IMR-90 (cell line): Measurements from ENCODE around the gene NHLRC3. TPM values are rescaled to one million over a fixed set of nuclear protein-coding genes. Genes with fewer than 3 reads are reported as not detected.
A peak's percentile ranks its signal among the peaks of the same experiment; 100 is the strongest.

Experiments used
- ATAC-seq: fragments of 200-7000 bp; cut with Tn5 transposase; 2 replicates; pipeline ENCODE4 v1.9.1; 2020; ENCODE audit warnings: low read depth, mild to moderate bottlenecking, moderate library complexity
- BruUV-seq: library from RNA; stranded (reverse); fragments of 400-500 nt; replicated peaks from 2 replicates; lab custom pipeline; 2021; lab: Mats Ljungman, UMichigan
- CTCF ChIA-PET: fragments of 300-600 bp; formaldehyde crosslinking; extraction: SDS; loops from one replicate; lab custom pipeline; 2021; ENCODE audit warnings: antibody characterized with exemption; lab: Yijun Ruan, JAX
- POLR2A ChIA-PET: fragments of 300-600 bp; sonication (Branson Sonifier 250); formaldehyde crosslinking; loops from one replicate; lab custom pipeline; 2022; ENCODE audit warnings: antibody characterized with exemption; ENCODE audit not compliant: unreplicated experiment; lab: Charles Lee
- DNase-seq: peaks from one replicate; pipeline ENCODE4 v3.0.0; 2013
- H2AFZ ChIP-seq: replicated peaks from 2 replicates; pipeline ENCODE3; 2013; ENCODE audit warnings: low read length, mild to moderate bottlenecking; ENCODE audit not compliant: poor library complexity
- H2AK5ac ChIP-seq: 2 replicates; pipeline ENCODE4 v1.6.1; 2013; ENCODE audit warnings: low read depth, low read length, inconsistent platforms
- H2AK9ac ChIP-seq: replicated peaks from 2 replicates; pipeline ENCODE3; 2013; ENCODE audit warnings: mild to moderate bottlenecking, low read depth, low read length, moderate library complexity; ENCODE audit not compliant: poor library complexity
- H2BK120ac ChIP-seq: 2 replicates; pipeline ENCODE4 v1.6.1; 2013; ENCODE audit warnings: low read depth, low read length, inconsistent platforms
- H2BK15ac ChIP-seq: 3 replicates; pipeline ENCODE4 v1.6.1; 2013; ENCODE audit warnings: low read depth, low read length, inconsistent platforms
- H2BK20ac ChIP-seq: 2 replicates; pipeline ENCODE4 v1.6.1; 2013; ENCODE audit warnings: low read depth, mild to moderate bottlenecking, inconsistent platforms, low read length, moderate library complexity
- H2BK5ac ChIP-seq: 2 replicates; pipeline ENCODE4 v1.6.1; 2013; ENCODE audit warnings: mild to moderate bottlenecking, low read depth, low read length, inconsistent platforms; ENCODE audit not compliant: poor library complexity, severe bottlenecking
- H3K14ac ChIP-seq: replicated peaks from 2 replicates; pipeline ENCODE4 v1.6.1; 2013; ENCODE audit warnings: low read depth, low read length, inconsistent platforms
- H3K18ac ChIP-seq: 2 replicates; pipeline ENCODE4 v1.6.1; 2013; ENCODE audit warnings: low read depth, low read length, control low read depth
- H3K23ac ChIP-seq: 2 replicates; pipeline ENCODE4 v1.6.1; 2013; ENCODE audit warnings: low read depth, low read length, inconsistent platforms
- H3K27ac ChIP-seq: 2 replicates; pipeline ENCODE4 v1.5.1; 2013; ENCODE audit warnings: mild to moderate bottlenecking, control low read depth, low read length; ENCODE audit not compliant: insufficient read depth
- H3K27me3 ChIP-seq: 2 replicates; pipeline ENCODE4 v1.6.1; 2013; ENCODE audit warnings: low read length; ENCODE audit not compliant: control insufficient read depth, insufficient read depth
- H3K36me3 ChIP-seq: 2 replicates; pipeline ENCODE4 v1.6.1; 2013; ENCODE audit warnings: low read length, mixed read lengths; ENCODE audit not compliant: control insufficient read depth, insufficient read depth
- H3K4ac ChIP-seq: 2 replicates; pipeline ENCODE4 v1.6.1; 2013; ENCODE audit warnings: low read depth, low read length, inconsistent platforms
- H3K4me1 ChIP-seq: 2 replicates; pipeline ENCODE4 v1.6.1; 2013; ENCODE audit warnings: low read length, mixed read lengths; ENCODE audit not compliant: control insufficient read depth, insufficient read depth
- H3K4me2 ChIP-seq: 2 replicates; pipeline ENCODE4 v1.6.1; 2013; ENCODE audit warnings: low read depth, mild to moderate bottlenecking, control low read depth, low read length, moderate library complexity
- H3K4me3 ChIP-seq: 2 replicates; pipeline ENCODE4 v1.5.1; 2013; ENCODE audit warnings: low read depth, mild to moderate bottlenecking, control low read depth, low read length, moderate library complexity; ENCODE audit not compliant: insufficient read depth
- H3K56ac ChIP-seq: 2 replicates; pipeline ENCODE4 v1.6.1; 2013; ENCODE audit warnings: low read length, inconsistent platforms; ENCODE audit not compliant: insufficient read depth; ENCODE audit errors: extremely low read depth
- H3K79me1 ChIP-seq, 2 experiments: 2 replicates each; pipeline ENCODE4 v1.6.1; 2013; ENCODE audit warnings: low read length in 2 of 2, inconsistent platforms in 1 of 2, low read depth in 1 of 2
- H3K9ac ChIP-seq: 2 replicates; pipeline ENCODE4 v1.6.1; 2013; ENCODE audit warnings: low read depth, low read length, control low read depth
- H3K9me1 ChIP-seq: 2 replicates; pipeline ENCODE4 v1.6.1; 2013; ENCODE audit warnings: low read length, inconsistent platforms; ENCODE audit not compliant: insufficient read depth
- H3K9me3 ChIP-seq: 2 replicates; pipeline ENCODE4 v1.6.1; 2013; ENCODE audit warnings: low read length; ENCODE audit not compliant: control insufficient read depth, insufficient read depth
- H4K20me1 ChIP-seq: 2 replicates; pipeline ENCODE4 v1.6.1; 2013; ENCODE audit warnings: low read length, inconsistent platforms; ENCODE audit not compliant: insufficient read depth
- H4K5ac ChIP-seq: 2 replicates; pipeline ENCODE4 v1.6.1; 2013; ENCODE audit warnings: mild to moderate bottlenecking, low read depth, low read length, control low read depth
- H4K8ac ChIP-seq, 2 experiments: 2 replicates each; pipeline ENCODE4 v1.6.1; 2013; ENCODE audit warnings: low read depth in 2 of 2, low read length in 2 of 2, control low read depth in 1 of 2, inconsistent platforms in 1 of 2
- H4K91ac ChIP-seq: 2 replicates; pipeline ENCODE4 v1.6.1; 2013; ENCODE audit warnings: low read depth, low read length, inconsistent platforms; ENCODE audit not compliant: insufficient read depth
- CEBPB ChIP-seq: IDR thresholded peaks from 2 replicates; pipeline ENCODE4 v1.6.1; 2012; ENCODE audit warnings: low read depth, low read length, improper control_type of control experiment
- CHD1 ChIP-seq: IDR thresholded peaks from 2 replicates; pipeline ENCODE4 v1.6.1; 2012; ENCODE audit warnings: low read depth, low read length, improper control_type of control experiment
- CTCF ChIP-seq: conservative IDR thresholded peaks from 2 replicates; pipeline ENCODE4 v1.5.1; 2012; ENCODE audit warnings: mild to moderate bottlenecking, low read depth, low read length, improper control_type of control experiment
- ELK1 ChIP-seq: fragments of 150-350 bp; IDR thresholded peaks from 2 replicates; pipeline ENCODE4 v1.6.1; 2016; ENCODE audit warnings: low read depth, mild to moderate bottlenecking, low read length, moderate library complexity, borderline replicate concordance
- FOS ChIP-seq: fragments of 150-350 bp; IDR thresholded peaks from 2 replicates; pipeline ENCODE4 v1.6.1; 2016; ENCODE audit warnings: low read depth, low read length
- MAFK ChIP-seq: IDR thresholded peaks from 2 replicates; pipeline ENCODE4 v1.6.1; 2012; ENCODE audit warnings: low read depth, low read length, improper control_type of control experiment
- MAZ ChIP-seq: IDR thresholded peaks from 2 replicates; pipeline ENCODE4 v1.6.1; 2012; ENCODE audit warnings: low read depth, mild to moderate bottlenecking, low read length, improper control_type of control experiment, moderate library complexity, borderline replicate concordance
- MXI1 ChIP-seq: IDR thresholded peaks from 2 replicates; pipeline ENCODE4 v1.6.1; 2012; ENCODE audit warnings: low read depth, mild to moderate bottlenecking, low read length, moderate library complexity, borderline replicate concordance
- NFE2L2 ChIP-seq: fragments of 150-350 bp; IDR thresholded peaks from 2 replicates; pipeline ENCODE4 v1.6.1; 2016; ENCODE audit warnings: low read depth, mild to moderate bottlenecking, low read length
- POLR2A ChIP-seq: IDR thresholded peaks from 2 replicates; pipeline ENCODE4 v1.6.1; 2012; ENCODE audit warnings: mild to moderate bottlenecking, low read depth, low read length
- RAD21 ChIP-seq: IDR thresholded peaks from 2 replicates; pipeline ENCODE4 v1.6.1; 2012; ENCODE audit warnings: low read length, improper control_type of control experiment
- RCOR1 ChIP-seq: IDR thresholded peaks from 2 replicates; pipeline ENCODE4 v1.6.1; 2012; ENCODE audit warnings: mild to moderate bottlenecking, low read length, improper control_type of control experiment; ENCODE audit not compliant: insufficient replicate concordance
- RFX5 ChIP-seq: IDR thresholded peaks from 2 replicates; pipeline ENCODE4 v1.8.0; 2012; ENCODE audit warnings: low read depth, mild to moderate bottlenecking, low read length, moderate library complexity
- SMC3 ChIP-seq: fragments of 150-350 bp; IDR thresholded peaks from 2 replicates; pipeline ENCODE4 v1.6.1; 2016; ENCODE audit warnings: low read depth, mild to moderate bottlenecking, antibody characterized with exemption, low read length, moderate library complexity
- USF2 ChIP-seq: fragments of 150-350 bp; IDR thresholded peaks from 2 replicates; pipeline ENCODE4 v1.6.1; 2017; ENCODE audit warnings: mild to moderate bottlenecking, antibody characterized with exemption, low read length, low read depth
- WGBS, 2 experiments: methylation state at CpG; one replicate each; pipeline versions ENCODE4 v1.1.5 to v1.1.7; 2013; ENCODE audit warnings: missing lambda C conversion rate in 2 of 2; ENCODE audit not compliant: insufficient read length in 1 of 2; ENCODE audit errors: extremely low coverage in 2 of 2; 5-methylcytosine and 5-hydroxymethylcytosine counted together
- dilution Hi-C: fragments of 300-500 bp; cut with HindIII; formaldehyde crosslinking; loops from one replicate; pipeline ENCODE4 v1.14.3; 2018; ENCODE audit warnings: low sequenced_read_pairs; ENCODE audit not compliant: unreplicated experiment
- in situ Hi-C: fragments of 300-500 bp; cut with MboI; formaldehyde crosslinking; loops from 3 replicates; pipeline ENCODE4 v1.14.3; 2019; ENCODE audit warnings: low sequenced_read_pairs, inconsistent platforms, mixed read lengths
- intact Hi-C: fragments of 100-400 bp; cut with micrococcal nuclease; formaldehyde crosslinking; loops from 2 replicates; pipeline ENCODE4 v1.10.0; 2022
- polyA plus RNA-seq, 3 experiments: library from polyadenylated mRNA; depleted of rRNA; stranded (reverse); fragments of >200 nt; gene quantifications; 2 replicates each; pipeline ENCODE4 v1.2.3, GENCODE V29; 2012; ENCODE audit warnings: low replicate concordance in 1 of 3
- total RNA-seq: library from RNA; depleted of rRNA; stranded (reverse); fragments of >200 nt; gene quantifications from 2 replicates; pipeline ENCODE4 v1.2.3, GENCODE V29; 2012

The NHLRC3 gene
- total and polyA plus RNA-seq, 2 of the 4 experiments (the other 2 are of a cell fraction): 3.0 to 4.2 TPM

GRCh38 chr13:39035204-39035603 is 3.1 kb upstream of the NHLRC3 start:
- H3K9ac ChIP-seq: peak overlapping the region; percentile 32; the same call in 1 of the 2 replicates
- H3K9me1 ChIP-seq: no peaks in the 10 kb centered on the region; the same call in 1 of the 2 replicates
- no peak overlapping the region for H3K14ac ChIP-seq
- H3K4me3 ChIP-seq: 0 out of 2 replicates have a peak overlapping the region, but pooled peaks have one; percentile 6
- H2AK9ac ChIP-seq: no peak overlapping the region
- peak overlapping the region; percentile 98 for H3K4me2 ChIP-seq
- no peak overlapping the region for H2BK120ac ChIP-seq
- no peak overlapping the region for H2AK5ac ChIP-seq
- H3K9me3 ChIP-seq: no peaks in the 10 kb centered on the region
- dilution Hi-C loops: no loop called here
- no peak overlapping the region for H2BK15ac ChIP-seq
- ATAC-seq (no peak), DNase-seq (no peak)
- no peak overlapping the region for H2BK5ac ChIP-seq
- WGBS, 2 experiments: no CpG with 5 or more reads among the region's 2 CpGs
- H3K23ac ChIP-seq: 0 out of 2 replicates have a peak overlapping the region, but pooled peaks have one; percentile 24
- ChIA-PET POLR2A (no interaction called here), CTCF (no interaction called here)
- no peak overlapping the region for H4K5ac ChIP-seq
- no peaks in the 10 kb centered on the region for H3K27me3 ChIP-seq
- no peak overlapping the region for H3K18ac ChIP-seq
- peaks cover 4% of the 10 kb centered on the region; the same call in 1 of the 2 replicates for H4K20me1 ChIP-seq
- no peak overlapping the region for H2AFZ ChIP-seq
- intact Hi-C loops: loop anchor here (5.0 to 10.0 kb wide), 3 partner anchors 380 to 647 kb away; partner anchors contain the start of gene LHFPL6
- in situ Hi-C loops: no loop called here
- no TSS peak for BruUV-seq
- H3K36me3 ChIP-seq: peaks cover 2% of the 10 kb centered on the region; the same call in 1 of the 2 replicates
- H2BK20ac ChIP-seq: no peak overlapping the region
- TF ChIP-seq CHD1 (no peak), MAZ (no peak), NFE2L2 (no peak), RCOR1 (no peak), MXI1 (no peak), USF2 (no peak), RAD21 (no peak), MAFK (no peak), POLR2A (no peak), FOS (no peak), SMC3 (no peak), ELK1 (no peak), CEBPB (no peak), CTCF (no peak), RFX5 (no peak)
- H4K8ac ChIP-seq: no peak overlapping the region
- peaks cover 2% of the 10 kb centered on the region; the same call in 1 of the 2 replicates for H3K4me1 ChIP-seq
- no peak overlapping the region for H3K27ac ChIP-seq
- H3K79me1 ChIP-seq: peaks cover 20 to 43% of the 10 kb centered on the region in 2 experiments
- H3K56ac ChIP-seq: no peak overlapping the region
- H3K4ac ChIP-seq: no peak overlapping the region
- H4K91ac ChIP-seq: no peak overlapping the region
